Gastrocnemius medialis (tissue), 4 donors: ENCODE results near the gene KRTAP19-2. TPM values are rescaled to one million over a fixed set of nuclear protein-coding genes. Genes with fewer than 3 reads are reported as not detected.
"Not testable (repeated sequence)": the region's sequence is repeated elsewhere in the genome, so short reads cannot be mapped to it uniquely, and the experiment has no call there.

ENCODE experiments used
- ATAC-seq, 2 donors: fragments of 150-250 bp; one replicate each; pipeline ENCODE4 v1.9.1; 2016
- DNase-seq, 2 donors: peaks; one replicate each; pipeline ENCODE4 v3.0.0-alpha.2; 2019
- H3K27ac ChIP-seq, 4 donors: fragments of 200-600 bp; sonication (generic); 1 replicate in 1 of 4; 2 replicates in 3 of 4; pipeline ENCODE4 v1.5.1; 2016 to 2018; ENCODE audit warnings: mild to moderate bottlenecking in 2 of 4, moderate library complexity in 1 of 4
- H3K27me3 ChIP-seq, 3 donors: fragments of 200-600 bp; sonication (generic) in 2 of 3; 1 replicate in 1 of 3; 2 replicates in 2 of 3; pipeline versions ENCODE4 v1.5.1 to v1.6.0; 2016 to 2019; ENCODE audit warnings: mild to moderate bottlenecking in 1 of 3, moderate library complexity in 1 of 3
- H3K36me3 ChIP-seq, 2 donors: fragments of 200-600 bp; sonication (generic) in 1 of 2; one replicate each; pipeline ENCODE4 v1.5.1; 2017 to 2018
- H3K4me1 ChIP-seq, 2 donors: fragments of 200-600 bp; sonication (generic) in 1 of 2; one replicate each; pipeline ENCODE4 v1.5.1; 2016 to 2017; ENCODE audit warnings: mild to moderate bottlenecking in 2 of 2
- H3K4me3 ChIP-seq, 4 donors: fragments of 200-600 bp; sonication (generic) in 3 of 4; 1 replicate in 1 of 4; 2 replicates in 3 of 4; pipeline ENCODE4 v1.5.1; 2016 to 2019; ENCODE audit warnings: mild to moderate bottlenecking in 2 of 4
- H3K9me3 ChIP-seq, 3 donors: fragments of 200-600 bp; sonication (generic) in 2 of 3; 1 replicate in 1 of 3; 2 replicates in 2 of 3; pipeline ENCODE4 v1.5.1; 2016 to 2019
- CTCF ChIP-seq, 5 experiments: fragments of 450-650 bp in 3 of 5; fragments of 200-600 bp in 2 of 5; sonication (generic) in 2 of 5; IDR thresholded peaks in 4 of 5; conservative IDR thresholded peaks in 1 of 5; 1 replicate in 4 of 5; 2 replicates in 1 of 5; pipeline ENCODE4 v1.5.1; 2016 to 2019; ENCODE audit warnings: antibody characterized with exemption in 5 of 5, mild to moderate bottlenecking in 3 of 5, moderate library complexity in 3 of 5
- POLR2A ChIP-seq, 2 donors: fragments of 450-650 bp; IDR thresholded peaks; one replicate each; pipeline ENCODE4 v1.6.1; 2017; ENCODE audit warnings: antibody characterized with exemption in 2 of 2, mild to moderate bottlenecking in 2 of 2, moderate library complexity in 2 of 2
- in situ Hi-C, 4 donors: fragments of 200-750 bp; cut with MboI; loops; one replicate each; pipeline versions ENCODE4 v1.15.0 to v1.8.0; 2017; ENCODE audit warnings: low sequenced_read_pairs in 4 of 4
- intact Hi-C: fragments of 100-400 bp; cut with DNase I; formaldehyde crosslinking; loops from one replicate; pipeline ENCODE4 v1.15.1; 2023; ENCODE audit warnings: low total_unique reads
- total RNA-seq, 4 donors: library from RNA; depleted of rRNA; stranded (reverse); fragments of >200 nt; gene quantifications; one replicate each; pipeline versions ENCODE4 v1.1.0 to v1.2.3, GENCODE V29; 2016

KRTAP19-2 gene, protein sequence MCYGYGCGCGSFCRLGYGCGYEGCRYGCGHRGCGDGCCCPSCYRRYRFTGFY
- not detected for total RNA-seq

DNA sequence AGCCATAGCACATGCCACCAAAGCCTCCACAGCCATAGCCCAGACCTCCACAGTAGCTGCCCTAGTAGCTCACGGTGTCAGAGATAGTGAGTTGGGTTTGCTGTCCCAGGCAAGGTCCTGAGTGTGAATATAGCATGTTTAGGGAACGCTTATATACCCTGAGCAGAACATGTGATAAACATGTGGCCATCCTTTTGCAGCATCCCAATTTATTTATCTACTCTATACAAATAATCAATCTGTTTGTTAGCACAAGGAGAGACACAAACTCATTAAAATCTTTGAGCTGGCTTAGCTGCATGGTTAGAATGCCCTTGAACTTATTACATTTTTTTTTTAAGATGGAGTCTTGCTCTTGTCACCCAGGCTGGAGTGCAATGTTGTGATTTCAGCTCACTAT, at the start of gene KRTAP19-2:
TSS of gene KRTAP19-2 (minus strand) at position 101 of the 400 bp plus-strand sequence. CDS start at position 13, 88 bp downstream.
- no peak within 1 kb of the TSS for H3K4me3 ChIP-seq
- no peaks in the 10 kb centered on the region for H3K36me3 ChIP-seq
- H3K27ac ChIP-seq, result no peak within 1 kb of the TSS
- intact Hi-C loops, result no loop called here
- no peaks in the 10 kb centered on the region for H3K27me3 ChIP-seq
- in situ Hi-C loops, result no loop called here
- H3K4me1 ChIP-seq, result no peaks in the 10 kb centered on the region
- no peak for ATAC-seq
- TF ChIP-seq POLR2A (IDR thresholded peaks at IDR 0.05), result no peak
- TF ChIP-seq CTCF (IDR thresholded peaks at IDR 0.05 in 4 of 5, conservative IDR thresholded peaks at IDR 0.05 in 1 of 5), result no peak
- no peaks in the 10 kb centered on the region for H3K9me3 ChIP-seq
- no peak for DNase-seq

DNA sequence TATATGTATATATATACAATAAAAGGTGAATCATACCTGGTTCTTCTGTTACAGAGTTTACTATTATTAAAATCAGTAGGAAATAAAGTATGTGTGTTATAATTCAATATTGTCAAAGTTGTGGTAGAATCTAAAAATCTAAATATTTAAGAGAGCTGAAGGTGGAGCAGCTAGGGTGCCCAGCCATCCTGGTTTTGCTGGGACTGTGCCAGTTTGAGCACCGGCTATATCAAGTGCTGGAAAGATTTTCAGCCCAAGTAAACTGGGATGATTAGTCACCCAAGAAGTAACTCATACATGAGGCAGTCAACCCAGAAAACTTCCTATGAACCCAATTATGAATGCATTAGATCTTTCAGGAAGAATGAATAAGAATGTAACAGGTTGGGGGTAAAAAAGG, 31.6 kb upstream of the KRTAP19-2 start:
- Histone ChIP-seq H3K4me3 (no peak overlapping the region), H3K36me3 (no peaks in the 10 kb centered on the region), H3K4me1 (no peaks in the 10 kb centered on the region), H3K27ac (no peak overlapping the region), H3K9me3 (no peaks in the 10 kb centered on the region), H3K27me3 (no peaks in the 10 kb centered on the region)
- in situ Hi-C loops, result no loop called here
- TF ChIP-seq CTCF (IDR thresholded peaks at IDR 0.05 in 4 of 5, conservative IDR thresholded peaks at IDR 0.05 in 1 of 5) (no peak), POLR2A (IDR thresholded peaks at IDR 0.05) (no peak)
- intact Hi-C loops, result no loop called here
- ATAC-seq (no peak), DNase-seq (no peak)

- ATAC-seq (no peak), DNase-seq (no peak)
- H3K27me3 ChIP-seq, result no peaks in the 10 kb centered on the region
- H3K27ac ChIP-seq, result no peak overlapping the region
- in situ Hi-C loops, result no loop called here
- H3K4me1 ChIP-seq, result no peaks in the 10 kb centered on the region
- no peak for TF ChIP-seq POLR2A (IDR thresholded peaks at IDR 0.05)
- TF ChIP-seq CTCF (IDR thresholded peaks at IDR 0.05 in 4 of 5, conservative IDR thresholded peaks at IDR 0.05 in 1 of 5), result no peak
- H3K4me3 ChIP-seq, result no peak overlapping the region
- no peaks in the 10 kb centered on the region for H3K9me3 ChIP-seq
- intact Hi-C loops, result no loop called here
- H3K36me3 ChIP-seq, result no peaks in the 10 kb centered on the region
Measured at GRCh38 chr21:30515681-30516080, 28.4 kb upstream of the KRTAP19-2 start.

DNA sequence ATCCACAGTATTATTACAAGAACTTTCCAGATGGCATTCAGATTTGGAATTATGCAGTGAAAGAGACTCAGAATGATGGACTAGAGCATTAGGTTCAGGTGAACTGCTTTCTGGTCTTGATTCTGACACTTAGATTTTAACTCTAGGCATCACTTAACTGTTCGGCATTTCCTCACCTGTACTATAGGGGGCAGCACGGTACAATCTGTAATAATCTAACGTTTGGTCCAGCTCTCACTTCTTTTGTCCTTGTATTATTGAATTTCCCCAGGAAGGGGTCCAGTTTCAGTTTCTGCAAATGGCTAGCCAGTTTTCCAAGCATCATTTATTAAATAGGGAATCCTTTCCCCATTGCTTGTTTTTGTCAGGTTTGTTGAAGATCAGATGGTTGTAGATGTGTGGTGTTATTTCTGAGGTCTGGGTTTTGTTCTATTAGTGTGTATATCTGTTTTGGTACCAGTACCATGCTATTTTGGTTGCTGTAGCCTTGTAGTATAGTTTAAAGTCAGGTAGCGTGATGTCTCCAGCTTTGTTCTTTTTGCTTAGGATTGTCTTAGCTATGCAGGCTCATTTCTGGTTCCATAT, 18.5 kb upstream of the KRTAP19-2 start:
- H3K27ac ChIP-seq, in situ Hi-C loops, H3K9me3 ChIP-seq, H3K27me3 ChIP-seq, H3K4me1 ChIP-seq, H3K36me3 ChIP-seq, intact Hi-C loops, DNase-seq, H3K4me3 ChIP-seq, ATAC-seq: not testable (repeated sequence)

- no peaks in the 10 kb centered on the region for H3K9me3 ChIP-seq
- no peaks in the 10 kb centered on the region for H3K36me3 ChIP-seq
- TF ChIP-seq CTCF (IDR thresholded peaks at IDR 0.05 in 4 of 5, conservative IDR thresholded peaks at IDR 0.05 in 1 of 5) (no peak), POLR2A (IDR thresholded peaks at IDR 0.05) (no peak)
- H3K27me3 ChIP-seq, result no peaks in the 10 kb centered on the region
- intact Hi-C loops (no loop called here), in situ Hi-C loops (no loop called here)
- DNase-seq (no peak), ATAC-seq (no peak)
- H3K27ac ChIP-seq, result no peak within 1 kb of the TSS
- no peaks in the 10 kb centered on the region for H3K4me1 ChIP-seq
- H3K4me3 ChIP-seq, result no peak within 1 kb of the TSS
Measured at GRCh38 chr21:30502041-30502440, 14.8 kb upstream of the KRTAP19-2 start, which contains the start of gene KRTAP19-5. Gene KRTAP19-5 (minus strand): TSS chr21:30502141. CDS start chr21:30502090, 51 bp downstream.
